Fibroblast of skin of scalp (primary cell): Measurements from ENCODE around the gene COL6A6. TPM values are rescaled to one million over a fixed set of nuclear protein-coding genes. Genes with fewer than 3 reads are reported as not detected.

ENCODE experiments used
- DNase-seq: peaks from one replicate; pipeline ENCODE4 v3.0.0-alpha.2; 2013
- polyA plus RNA-seq, 2 experiments: library from polyadenylated mRNA; unstranded; fragments of 120-200 nt; gene quantifications; one replicate each; pipeline ENCODE4 v1.2.1, GENCODE V29; 2013; ENCODE audit not compliant: insufficient read length in 2 of 2

The COL6A6 gene, protein sequence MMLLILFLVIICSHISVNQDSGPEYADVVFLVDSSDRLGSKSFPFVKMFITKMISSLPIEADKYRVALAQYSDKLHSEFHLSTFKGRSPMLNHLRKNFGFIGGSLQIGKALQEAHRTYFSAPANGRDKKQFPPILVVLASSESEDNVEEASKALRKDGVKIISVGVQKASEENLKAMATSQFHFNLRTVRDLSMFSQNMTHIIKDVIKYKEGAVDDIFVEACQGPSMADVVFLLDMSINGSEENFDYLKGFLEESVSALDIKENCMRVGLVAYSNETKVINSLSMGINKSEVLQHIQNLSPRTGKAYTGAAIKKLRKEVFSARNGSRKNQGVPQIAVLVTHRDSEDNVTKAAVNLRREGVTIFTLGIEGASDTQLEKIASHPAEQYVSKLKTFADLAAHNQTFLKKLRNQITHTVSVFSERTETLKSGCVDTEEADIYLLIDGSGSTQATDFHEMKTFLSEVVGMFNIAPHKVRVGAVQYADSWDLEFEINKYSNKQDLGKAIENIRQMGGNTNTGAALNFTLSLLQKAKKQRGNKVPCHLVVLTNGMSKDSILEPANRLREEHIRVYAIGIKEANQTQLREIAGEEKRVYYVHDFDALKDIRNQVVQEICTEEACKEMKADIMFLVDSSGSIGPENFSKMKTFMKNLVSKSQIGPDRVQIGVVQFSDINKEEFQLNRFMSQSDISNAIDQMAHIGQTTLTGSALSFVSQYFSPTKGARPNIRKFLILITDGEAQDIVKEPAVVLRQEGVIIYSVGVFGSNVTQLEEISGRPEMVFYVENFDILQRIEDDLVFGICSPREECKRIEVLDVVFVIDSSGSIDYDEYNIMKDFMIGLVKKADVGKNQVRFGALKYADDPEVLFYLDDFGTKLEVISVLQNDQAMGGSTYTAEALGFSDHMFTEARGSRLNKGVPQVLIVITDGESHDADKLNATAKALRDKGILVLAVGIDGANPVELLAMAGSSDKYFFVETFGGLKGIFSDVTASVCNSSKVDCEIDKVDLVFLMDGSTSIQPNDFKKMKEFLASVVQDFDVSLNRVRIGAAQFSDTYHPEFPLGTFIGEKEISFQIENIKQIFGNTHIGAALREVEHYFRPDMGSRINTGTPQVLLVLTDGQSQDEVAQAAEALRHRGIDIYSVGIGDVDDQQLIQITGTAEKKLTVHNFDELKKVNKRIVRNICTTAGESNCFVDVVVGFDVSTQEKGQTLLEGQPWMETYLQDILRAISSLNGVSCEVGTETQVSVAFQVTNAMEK (N-terminal part only)
- polyA plus RNA-seq (2013, experiment 1 of 2; ENCODE audit: insufficient read length), result 0.30 TPM
- polyA plus RNA-seq (2013, experiment 2 of 2; ENCODE audit: insufficient read length), result 2.0 TPM

DNA sequence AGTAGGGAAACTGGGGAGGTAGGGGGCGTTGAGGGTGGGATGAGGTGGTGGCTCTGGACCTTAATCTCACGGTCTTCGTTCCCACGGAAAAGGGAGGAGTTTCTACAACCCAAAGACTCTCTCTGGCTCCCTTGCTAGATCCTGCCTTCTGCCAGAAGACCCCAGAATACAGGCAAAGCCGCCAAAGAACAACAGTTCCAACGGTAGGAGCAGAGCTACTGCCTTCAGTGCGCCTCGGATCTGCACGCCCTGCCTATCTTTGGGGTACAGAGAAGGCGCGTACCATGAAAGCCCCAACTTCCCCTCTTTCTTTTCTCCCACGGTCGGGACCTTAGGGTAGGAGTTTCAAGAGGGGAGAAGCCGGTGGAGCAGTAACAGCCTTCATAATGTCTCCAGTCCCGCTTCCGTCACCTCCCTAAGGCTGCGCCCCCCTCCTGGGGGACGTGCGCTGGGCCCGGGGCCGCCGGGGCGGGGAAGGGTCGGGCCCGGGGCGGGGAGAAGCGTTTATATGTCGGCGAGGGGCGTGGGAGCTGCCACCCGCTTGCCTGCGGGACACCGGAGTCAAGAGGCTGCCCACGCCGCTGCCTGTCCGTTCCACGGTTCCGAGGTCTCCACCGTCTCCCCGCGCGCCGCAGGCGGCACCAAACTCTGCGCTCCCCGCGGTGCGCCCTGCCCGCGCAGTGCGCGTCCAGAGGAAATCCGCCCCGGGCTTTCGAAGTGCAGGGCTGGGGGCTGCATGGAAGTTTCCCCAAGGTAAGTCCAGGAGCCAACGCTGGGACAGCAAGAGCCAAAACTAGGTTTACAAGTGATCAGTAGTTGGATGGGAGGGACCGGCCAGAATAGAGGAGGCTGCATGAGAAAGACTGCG is at the start of gene COL6A6:
Gene COL6A6 (plus strand): TSS at position 533 of the 868 bp plus-strand sequence. CDS start 43,188 bp downstream, outside the sequence.
- DNase-seq, result no peak

DNA sequence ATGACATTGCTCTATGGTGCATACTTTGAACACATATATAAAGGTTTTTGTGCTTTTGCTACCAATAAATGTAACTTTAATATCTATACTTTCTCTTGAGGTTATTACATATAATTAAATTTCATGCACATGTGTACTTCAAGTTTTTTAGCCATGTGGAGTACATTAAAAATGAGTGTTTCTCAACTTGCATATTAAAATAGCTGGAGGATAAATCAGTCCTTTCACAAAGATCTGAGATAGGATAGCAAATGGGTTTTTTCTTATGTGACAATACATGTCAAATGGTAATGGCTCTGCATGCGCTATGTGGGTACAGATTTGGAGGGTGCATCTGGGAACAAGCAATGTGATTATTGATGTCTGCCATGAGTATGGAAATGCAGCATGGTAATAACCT is 48.7 kb upstream of the COL6A6 start:
- no peak for DNase-seq

DNA sequence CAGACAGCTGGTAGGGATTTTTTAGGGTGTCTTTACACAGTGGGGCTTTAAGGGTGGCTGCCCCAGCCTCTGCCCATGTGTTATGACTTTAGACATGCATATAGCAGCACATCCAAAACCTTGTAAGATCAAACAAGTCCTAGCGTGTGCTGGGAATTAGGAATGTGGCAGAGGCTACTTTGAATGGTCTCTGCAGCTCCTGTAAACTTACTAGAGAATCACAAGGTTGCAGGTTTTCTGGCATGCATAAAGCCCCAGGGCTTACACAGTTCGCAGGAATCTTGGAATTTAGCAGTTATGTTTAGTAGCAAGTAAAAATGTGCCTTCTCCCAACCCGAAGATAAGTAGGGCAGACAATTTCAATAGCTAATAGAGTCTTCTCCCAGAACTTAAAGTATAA is 46.9 kb upstream of the COL6A6 start:
- DNase-seq, result peak; percentile 2

DNA sequence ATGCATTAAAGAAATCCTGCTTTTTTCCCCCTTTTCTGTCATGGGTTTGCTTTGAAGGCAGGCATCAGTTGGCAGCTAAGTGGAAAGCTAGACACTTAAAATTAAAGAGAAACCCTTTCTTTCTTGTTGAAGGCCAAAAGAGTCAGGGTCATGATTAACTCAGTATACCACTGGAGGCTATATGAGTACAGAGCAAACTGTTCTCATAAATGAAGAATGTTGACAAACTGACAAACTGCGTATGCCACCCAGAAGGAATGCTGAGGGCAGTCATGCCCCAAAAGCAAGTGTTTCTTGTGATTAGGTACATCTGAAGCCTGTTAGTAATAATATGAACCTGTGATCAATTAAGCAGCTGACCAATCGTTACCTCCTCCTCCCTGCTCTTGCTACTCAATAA is 43.6 kb upstream of the COL6A6 start:
- DNase-seq, result no peak

DNA sequence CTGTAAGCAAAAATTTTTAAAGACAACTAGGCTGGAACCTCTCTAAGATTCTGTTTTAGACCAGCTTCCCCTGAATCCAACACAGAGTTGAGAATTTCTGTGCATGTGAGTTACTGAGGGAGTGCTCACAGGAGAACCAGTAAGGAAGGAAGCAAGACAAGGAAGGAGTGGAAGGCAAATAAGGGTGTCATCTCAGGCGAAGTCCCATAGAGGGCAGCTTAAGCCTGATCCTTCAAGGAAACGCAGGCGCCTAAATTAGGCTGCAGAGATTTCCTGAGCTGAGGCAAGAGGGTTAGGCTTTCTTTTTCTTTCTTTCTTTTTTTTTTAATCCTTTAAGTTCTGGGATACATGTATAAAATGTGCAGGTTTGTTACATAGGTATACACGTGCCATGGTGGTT is 36.2 kb upstream of the COL6A6 start:
- DNase-seq, result peak; percentile 52

DNA sequence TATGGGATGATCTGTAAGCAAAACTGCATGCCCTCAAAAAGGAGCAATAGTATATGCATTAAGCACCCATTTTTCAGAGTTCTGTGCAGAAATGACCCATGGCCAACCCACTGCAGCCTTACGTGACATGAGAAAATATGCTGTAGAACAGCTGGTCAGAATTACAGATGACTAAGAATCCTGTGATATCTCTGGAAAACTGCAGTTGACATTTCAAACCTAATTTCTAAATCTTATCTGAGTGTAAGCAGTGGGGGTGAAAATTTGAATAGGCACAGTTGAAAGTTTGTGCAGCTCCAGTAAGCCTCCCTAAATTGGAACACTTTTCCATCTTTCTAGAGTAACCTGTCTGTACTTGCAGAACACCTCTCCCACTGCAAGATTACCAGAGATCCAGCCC is 28.7 kb upstream of the COL6A6 start:
- no peak for DNase-seq

DNA sequence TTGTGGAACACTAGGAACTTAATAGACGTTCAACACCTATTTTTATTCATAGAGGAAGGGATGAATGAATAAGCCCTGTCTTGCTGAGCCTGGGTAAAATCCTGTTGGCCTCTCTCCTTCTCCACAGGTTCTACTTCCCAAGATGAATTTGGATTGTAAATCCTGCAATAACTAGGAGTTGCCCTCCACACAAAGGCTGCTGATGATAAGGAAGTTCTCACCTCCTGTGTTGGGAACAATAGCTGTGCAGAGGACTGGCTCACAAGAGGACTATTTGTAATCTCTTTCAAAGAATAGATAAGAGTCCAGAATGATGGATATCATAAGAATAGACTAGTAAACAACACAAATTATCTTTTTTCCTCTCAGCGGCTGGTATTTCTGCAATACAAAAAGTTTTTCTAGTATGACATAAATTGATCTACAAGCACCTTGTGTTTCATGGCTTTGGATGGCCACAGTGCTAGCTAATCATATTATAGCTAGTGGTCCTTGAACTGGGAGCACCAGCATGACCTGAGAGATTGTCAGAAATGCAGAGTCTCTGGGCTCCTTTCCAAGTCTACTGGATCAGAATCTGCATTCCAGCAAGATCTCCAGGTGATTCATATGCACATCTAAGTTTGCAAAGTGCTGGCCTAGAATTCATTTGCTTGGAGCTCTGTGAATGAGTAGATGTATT is 28.1 kb upstream of the COL6A6 start:
- no peak for DNase-seq

DNA sequence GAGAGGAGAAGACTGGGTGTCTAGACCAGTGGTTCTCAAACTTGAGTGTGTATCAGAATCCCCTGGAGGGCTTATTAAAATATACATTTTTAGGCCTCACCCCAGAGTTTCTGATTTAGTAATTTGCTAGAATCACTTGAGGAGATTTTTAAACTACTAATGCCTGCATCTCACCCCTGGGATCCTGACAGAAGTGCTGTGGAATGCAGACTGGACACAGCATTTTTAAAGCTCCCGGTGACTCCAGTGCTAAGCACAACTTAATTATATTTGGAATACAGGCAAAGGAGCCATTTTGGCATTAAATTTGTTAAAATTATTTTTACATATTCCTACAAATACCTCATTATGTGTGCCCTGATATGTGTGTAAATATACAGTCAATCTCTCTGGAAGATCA is 26.7 kb upstream of the COL6A6 start:
- peak; percentile 58 for DNase-seq

DNA sequence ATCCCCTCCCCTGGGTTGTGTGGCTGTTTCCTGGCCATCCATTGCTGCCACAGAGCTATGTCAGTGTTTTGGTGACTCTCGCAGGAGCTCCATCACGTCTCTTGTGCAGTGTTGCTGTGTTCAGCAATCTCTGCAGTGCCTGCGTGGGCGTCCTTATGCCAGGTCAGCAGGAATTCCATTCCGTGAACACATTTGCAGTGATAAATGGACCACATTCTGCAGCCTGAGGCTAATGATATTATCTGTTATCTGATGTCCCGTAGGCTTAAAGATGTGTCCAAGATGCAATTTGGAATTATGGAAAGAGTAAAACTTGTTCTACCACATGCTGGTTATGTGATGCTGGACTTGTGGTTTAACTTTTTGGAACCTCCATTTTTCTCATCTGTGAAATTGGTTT is 25.5 kb upstream of the COL6A6 start:
- no peak for DNase-seq

DNA sequence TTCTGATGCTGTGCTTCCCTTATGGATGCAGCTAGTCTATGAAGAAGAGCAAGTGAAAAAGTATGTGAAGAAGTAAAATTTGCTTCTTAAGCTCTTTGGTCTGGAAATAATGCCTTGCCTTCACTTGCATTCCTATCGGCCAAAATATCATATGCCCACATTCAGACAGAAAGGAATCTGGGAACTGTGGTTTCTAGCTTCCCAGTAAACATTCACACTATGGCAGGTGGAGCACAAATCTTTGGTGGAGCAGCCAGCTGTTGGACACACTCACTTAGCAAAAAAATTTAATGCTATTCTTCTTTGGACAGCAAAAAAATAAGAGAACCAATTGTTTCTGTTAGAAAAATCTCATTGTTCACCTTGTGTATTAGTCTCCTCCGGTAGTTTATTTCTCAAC is 12.3 kb upstream of the COL6A6 start:
- no peak for DNase-seq

DNA sequence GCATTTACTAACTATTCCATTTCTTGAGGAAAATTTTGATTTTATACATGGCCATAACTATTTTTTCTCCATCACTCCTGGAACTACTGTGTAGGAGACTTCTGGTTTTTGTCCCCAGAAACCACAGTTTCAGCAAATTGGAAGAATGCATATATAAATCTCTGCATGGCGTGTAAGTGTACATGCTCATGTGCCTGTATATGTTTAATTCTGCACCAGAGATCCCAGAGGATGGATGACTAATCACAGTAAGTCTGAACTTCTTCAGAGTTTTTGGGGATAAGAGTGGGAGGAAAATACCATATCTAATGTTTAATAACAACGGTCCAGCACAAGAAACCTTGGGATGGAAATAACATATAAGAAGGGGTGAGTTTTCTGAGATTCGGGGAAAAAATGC is 10.9 kb upstream of the COL6A6 start:
- peak; percentile 42 for DNase-seq

DNA sequence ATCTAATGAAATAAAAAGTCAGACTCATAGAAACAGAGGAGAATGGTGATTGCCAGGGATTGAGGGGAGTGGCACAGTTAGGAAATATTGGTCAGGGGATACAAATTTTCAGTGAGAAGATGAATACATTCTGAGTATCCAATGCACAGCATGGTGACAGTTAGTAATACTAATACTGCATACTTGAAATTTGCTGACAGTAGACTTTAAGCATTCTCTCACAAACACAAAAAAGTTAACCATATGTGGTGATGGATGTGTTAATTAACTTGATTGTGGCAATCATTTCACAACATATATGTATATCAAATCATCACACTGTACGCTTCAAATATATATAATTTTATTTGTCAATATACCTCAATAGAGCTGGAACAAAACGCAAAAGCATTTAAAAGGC is 9.2 kb upstream of the COL6A6 start:
- DNase-seq, result no peak

DNA sequence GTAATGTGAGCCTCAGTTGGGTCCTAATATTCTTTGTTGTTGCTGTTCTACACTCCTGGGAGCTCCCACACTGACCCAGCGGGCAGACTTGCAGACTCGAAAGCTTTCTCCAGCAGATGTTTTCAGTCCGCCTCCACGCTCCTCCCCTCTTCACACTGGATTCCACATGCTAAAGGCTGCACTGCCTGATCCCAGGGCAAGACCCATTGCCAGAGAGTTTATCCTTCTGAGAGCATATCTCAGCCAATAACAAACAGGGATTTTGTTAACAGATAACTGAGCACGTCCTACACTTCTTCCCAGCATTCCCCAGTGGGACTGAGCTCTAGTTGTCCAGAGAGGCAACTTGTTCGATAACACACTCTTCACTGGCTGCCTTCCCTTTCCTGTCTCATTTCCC is 8.0 kb upstream of the COL6A6 start:
- DNase-seq, result no peak

DNA sequence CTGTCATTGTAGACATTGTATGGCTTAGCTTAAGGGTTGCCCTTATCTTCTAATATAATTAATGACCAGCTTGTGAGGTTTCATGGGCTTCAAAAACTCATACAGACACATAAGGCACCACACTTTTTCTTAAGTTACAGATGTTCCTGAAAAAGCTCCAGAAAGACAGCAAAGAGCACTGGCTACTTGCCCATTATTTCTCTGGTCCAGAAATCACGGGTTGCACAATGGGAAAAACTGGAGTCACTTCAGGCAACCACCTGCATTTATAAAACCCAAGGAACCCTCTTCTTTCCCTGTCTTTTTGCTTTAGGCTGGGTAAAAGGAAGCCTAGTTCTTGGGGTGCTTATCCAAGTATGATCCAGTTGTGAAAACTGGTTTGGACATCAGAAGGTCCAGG is 2.3 kb upstream of the COL6A6 start:
- DNase-seq, result no peak

DNA sequence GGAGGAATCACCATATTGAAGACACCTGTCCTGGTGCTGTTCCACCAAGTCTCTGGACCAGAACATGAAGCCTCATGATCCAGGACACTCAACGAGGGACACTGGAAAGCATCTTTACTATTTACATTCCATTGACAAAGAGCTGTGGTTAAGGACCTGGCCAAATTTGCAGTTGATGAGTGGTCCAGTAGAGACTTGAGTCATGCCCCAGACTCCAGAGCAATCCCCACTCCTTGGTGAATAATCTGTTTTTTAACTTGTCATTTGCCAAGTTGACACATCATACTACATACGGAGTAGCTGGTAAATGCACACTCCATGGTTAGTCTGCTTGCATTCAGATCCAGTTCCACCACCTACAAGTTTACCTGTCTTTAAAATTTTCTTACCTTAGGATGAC is 1.2 kb upstream of the COL6A6 start:
- peak; percentile 22 for DNase-seq

DNA sequence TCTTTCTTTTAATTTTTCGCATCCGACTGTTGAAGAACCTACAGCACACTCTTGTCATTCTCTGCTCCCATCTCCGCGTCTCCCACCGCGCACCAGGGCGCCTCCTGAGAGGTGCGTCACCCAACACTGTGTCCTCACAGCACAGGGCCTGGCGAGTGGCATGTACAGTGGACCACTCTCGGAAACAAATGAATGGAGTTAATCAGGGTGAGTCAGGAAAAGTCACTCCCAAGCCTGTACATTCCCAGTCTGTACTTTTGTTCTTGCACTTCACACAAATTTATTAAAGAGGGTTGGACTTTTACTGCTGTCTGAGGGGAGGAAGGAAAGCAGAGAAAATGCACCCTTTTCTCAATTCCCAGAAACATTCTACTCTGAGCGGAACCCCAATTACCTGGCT is 625 bp downstream of the COL6A6 start:
- DNase-seq, result no peak

DNA sequence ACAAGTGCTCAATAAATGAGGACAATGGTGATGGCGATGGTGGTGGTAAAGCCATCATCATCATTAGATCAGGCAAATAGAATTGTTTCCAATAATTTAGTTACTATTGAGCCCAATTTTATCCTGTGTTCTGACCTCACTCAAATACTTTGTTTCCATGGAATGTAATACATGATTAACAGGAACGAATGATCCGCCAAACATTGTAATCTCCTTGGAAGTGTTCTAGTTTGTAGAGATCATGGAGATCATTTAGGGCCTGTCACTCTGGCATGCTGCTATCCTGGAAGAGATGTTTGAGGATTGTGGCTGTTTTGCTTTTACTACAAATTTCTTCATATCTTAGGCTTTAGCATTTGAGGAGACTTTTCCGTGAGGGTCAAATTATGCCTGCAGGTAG is 2.8 kb downstream of the COL6A6 start:
- no peak for DNase-seq

DNA sequence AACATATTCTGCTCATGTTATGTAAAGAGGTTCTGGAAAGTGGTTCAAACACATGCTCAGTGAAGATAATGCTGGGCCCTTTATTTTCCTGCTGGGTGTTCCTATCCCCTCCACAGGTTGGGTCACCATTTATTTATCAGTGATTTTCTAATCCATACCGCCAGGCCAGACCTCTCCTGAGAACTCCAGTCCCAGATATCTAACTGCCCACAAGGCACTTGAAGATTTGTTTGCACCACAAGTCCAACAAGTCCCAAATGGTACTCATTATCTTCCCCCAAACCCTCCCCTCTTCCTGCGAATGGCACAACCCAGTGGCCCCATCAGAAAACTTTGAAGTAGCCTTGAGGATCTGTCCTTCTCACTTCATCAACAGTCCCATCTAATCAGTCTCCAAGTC is 5.4 kb downstream of the COL6A6 start:
- DNase-seq, result no peak

DNA sequence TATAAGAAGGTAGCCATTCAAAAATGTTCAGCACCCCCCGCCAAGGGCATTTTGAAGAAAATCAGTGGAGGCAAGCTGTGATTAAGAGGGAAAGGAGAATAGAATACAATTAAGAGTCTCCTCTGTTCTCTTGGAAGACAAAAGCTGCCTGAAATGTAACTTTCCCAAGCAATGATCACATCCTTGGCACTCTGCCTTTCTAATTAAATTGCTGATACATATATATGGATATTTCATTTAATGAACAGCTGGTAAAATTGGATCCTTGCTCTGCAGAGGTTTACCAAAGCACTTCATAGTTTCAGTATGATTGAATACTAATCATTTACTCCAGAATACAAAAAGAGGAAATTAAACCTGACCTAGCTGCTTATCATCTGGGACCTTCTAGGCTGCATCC is 10.4 kb downstream of the COL6A6 start:
- no peak for DNase-seq

DNA sequence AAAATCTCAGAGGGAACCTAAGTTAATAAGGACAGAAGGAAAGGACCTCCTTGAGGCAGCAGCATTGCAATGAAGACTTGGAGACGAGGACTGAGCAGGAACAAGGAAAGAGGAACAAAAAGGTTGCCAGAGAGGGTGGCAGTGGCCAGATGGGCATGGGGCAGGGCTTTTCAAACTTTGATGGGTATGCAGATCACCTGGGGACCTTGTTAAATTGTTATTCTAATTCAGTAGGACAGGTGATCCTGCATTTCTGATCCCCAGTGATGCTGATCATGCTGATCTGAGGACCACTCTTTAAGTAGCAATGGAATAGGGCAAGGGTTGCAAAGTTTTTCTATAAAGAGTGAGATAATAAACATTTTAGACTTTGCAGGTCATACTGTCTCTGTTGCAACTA is 11.1 kb downstream of the COL6A6 start:
- no peak for DNase-seq
